ENCODE results near the gene NUDT16. TPM values are rescaled to one million over a fixed set of nuclear protein-coding genes. Genes with fewer than 3 reads are reported as not detected.

Gene NUDT16
- total RNA-seq, 1 donor from 2014 or later, result 30.0 TPM

Other genes with a start within 250 kb of the NUDT16 start
- 106 TPM for gene MRPL3, start 121.2 kb downstream of the NUDT16 start, total RNA-seq